Fibroblast of the aortic adventitia (primary cell): ENCODE data around the gene LAG3. TPM values are rescaled to one million over a fixed set of nuclear protein-coding genes. Genes with fewer than 3 reads are reported as not detected.

Experiments
- DNase-seq: peaks from one replicate; pipeline ENCODE4 v3.0.0-alpha.2; 2010; ENCODE audit warnings: low read depth
- H3K4me3 ChIP-seq: 2 replicates; pipeline ENCODE4 v1.5.1; 2011; ENCODE audit warnings: low read depth, mild to moderate bottlenecking, control low read depth, low read length, moderate library complexity
- CTCF ChIP-seq: IDR thresholded peaks from 2 replicates; pipeline ENCODE4 v1.5.1; 2011; ENCODE audit warnings: mild to moderate bottlenecking, low read length, control low read depth, inconsistent platforms; ENCODE audit not compliant: insufficient read depth
- total RNA-seq: library from RNA; depleted of rRNA; stranded (reverse); fragments of >200 nt; gene quantifications from 2 replicates; pipeline ENCODE4 v1.2.3, GENCODE V29; 2012; ENCODE audit warnings: low replicate concordance

The LAG3 gene
- total RNA-seq, 1 donor = not detected

GRCh38 chr12:6782850-6783566 lies 10.7 kb downstream of the LAG3 start:
- H3K4me3 ChIP-seq = no peak overlapping the region
- no peak for TF ChIP-seq CTCF
- no peak for DNase-seq

DNA sequence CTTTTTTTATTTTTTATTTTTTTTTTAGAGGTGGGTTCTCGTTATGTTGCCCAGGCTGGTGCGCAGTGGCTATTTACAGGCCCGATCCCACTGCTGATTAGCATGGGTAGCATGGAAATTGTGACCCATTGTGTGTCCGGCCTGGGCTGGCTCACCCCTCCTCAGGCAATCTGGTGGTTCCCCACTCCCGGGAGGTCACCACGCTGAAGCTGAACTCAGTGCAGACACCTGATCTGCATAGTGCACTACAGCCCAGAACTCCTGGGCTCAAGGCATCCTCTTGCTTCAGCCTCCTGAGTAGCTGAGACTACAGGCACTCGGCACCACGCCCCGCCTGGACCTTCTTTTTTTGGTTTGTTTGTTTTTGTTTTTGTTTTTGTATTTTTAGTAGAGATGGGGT lies 11.5 kb downstream of the LAG3 start:
- H3K4me3 ChIP-seq = no peak overlapping the region
- no peak for TF ChIP-seq CTCF
- no peak for DNase-seq

- no peak for TF ChIP-seq CTCF
- no peak for DNase-seq
- no peak overlapping the region for H3K4me3 ChIP-seq
Measured at GRCh38 chr12:6784296-6784695, 12.0 kb downstream of the LAG3 start.

GRCh38 chr12:6784761-6785160 lies 12.4 kb downstream of the LAG3 start:
- no peak overlapping the region for H3K4me3 ChIP-seq
- TF ChIP-seq CTCF = no peak
- DNase-seq = no peak

DNA sequence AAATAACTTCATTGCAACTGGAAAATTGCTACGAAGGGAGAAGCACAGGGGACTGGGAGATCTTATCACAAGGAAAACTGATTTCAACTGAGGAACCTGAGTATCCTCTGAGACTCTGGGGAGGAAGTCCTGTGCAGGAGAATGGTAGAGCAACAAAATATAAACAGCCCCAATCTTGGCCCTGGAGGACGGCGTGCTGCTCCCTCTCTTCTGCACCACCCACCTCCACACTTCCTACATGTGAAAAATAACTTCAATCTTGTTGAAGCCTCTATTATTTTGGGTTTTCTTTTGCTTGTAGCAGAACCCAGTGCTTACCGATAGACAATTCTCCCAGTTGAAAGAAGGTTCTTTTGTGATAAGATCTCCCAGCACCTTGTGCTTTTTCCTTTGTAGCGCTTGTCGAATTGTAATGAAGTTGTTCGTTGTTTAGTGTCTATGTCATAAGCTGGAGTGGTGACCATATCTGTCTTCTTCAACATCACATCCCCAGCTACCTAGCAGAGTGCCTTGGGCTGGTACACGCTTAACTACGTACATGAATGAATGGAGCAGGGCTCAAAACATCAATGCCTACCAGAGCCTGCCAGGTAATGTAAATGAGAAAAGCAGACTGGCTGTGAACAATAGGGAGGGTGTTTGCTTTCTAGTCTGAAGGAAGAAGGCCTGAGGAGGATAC lies 14.2 kb downstream of the LAG3 start:
- H3K4me3 ChIP-seq = no peak overlapping the region
- TF ChIP-seq CTCF = no peak
- DNase-seq = no peak

DNA sequence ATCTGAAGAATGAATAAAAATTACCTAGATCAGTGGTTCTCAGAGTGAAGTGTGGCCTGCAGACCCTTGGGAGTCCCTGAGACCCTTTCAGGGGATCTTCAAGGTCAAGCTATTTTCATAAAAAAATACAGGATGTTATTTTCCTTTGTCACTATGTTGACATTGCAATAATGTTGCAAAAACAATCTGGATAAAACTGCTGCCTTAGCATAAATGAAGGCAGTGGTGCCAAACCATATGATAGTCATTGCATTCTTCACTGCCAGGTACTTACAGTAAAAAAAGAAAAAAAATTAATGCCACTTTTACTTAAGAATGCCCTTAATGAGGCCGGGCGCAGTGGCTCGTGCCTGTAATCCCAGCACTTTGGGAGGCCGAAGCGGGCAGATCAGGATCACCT lies 15.0 kb downstream of the LAG3 start:
- no peak for DNase-seq
- TF ChIP-seq CTCF = no peak
- H3K4me3 ChIP-seq = no peak overlapping the region
